ENCODE results near the gene SUSD4. TPM values are rescaled to one million over a fixed set of nuclear protein-coding genes. Genes with fewer than 3 reads are reported as not detected.
"Not testable (repeated sequence)": the region's sequence is repeated elsewhere in the genome, so short reads cannot be mapped to it uniquely, and the experiment has no call there.

SUSD4 gene
- total RNA-seq, 1 donor: 7.7 TPM

- Histone ChIP-seq H3K4me3 (ENCODE audit: low read length) (no peak overlapping the region), H3K27me3 (ENCODE audit: insufficient read depth, low read length) (no peaks in the 10 kb centered on the region), H3K9me3 (ENCODE audit: low read depth, low read length) (no peaks in the 10 kb centered on the region), H3K4me1 (ENCODE audit: insufficient read depth, low read length) (no peaks in the 10 kb centered on the region)
These were observed 95.0 kb downstream of the SUSD4 start for GRCh38 chr1:223269006-223269405.

GRCh38 chr1:223266632-223267172, 97.3 kb downstream of the SUSD4 start:
- Histone ChIP-seq H3K27me3 (ENCODE audit: insufficient read depth, low read length) (no peaks in the 10 kb centered on the region), H3K9me3 (ENCODE audit: low read depth, low read length) (no peaks in the 10 kb centered on the region), H3K4me3 (ENCODE audit: low read length) (no peak overlapping the region), H3K4me1 (ENCODE audit: insufficient read depth, low read length) (no peaks in the 10 kb centered on the region)

GRCh38 chr1:223264983-223265908, 98.7 kb downstream of the SUSD4 start:
- Histone ChIP-seq H3K9me3 (ENCODE audit: low read depth, low read length) (no peaks in the 10 kb centered on the region), H3K27me3 (ENCODE audit: insufficient read depth, low read length) (no peaks in the 10 kb centered on the region), H3K4me3 (ENCODE audit: low read length) (no peak overlapping the region), H3K4me1 (ENCODE audit: insufficient read depth, low read length) (no peaks in the 10 kb centered on the region)

- H3K4me3 ChIP-seq (ENCODE audit: low read length): no peak overlapping the region
- H3K9me3 ChIP-seq (ENCODE audit: low read depth, low read length): no peaks in the 10 kb centered on the region
- no peaks in the 10 kb centered on the region for H3K27me3 ChIP-seq (ENCODE audit: insufficient read depth, low read length)
- no peaks in the 10 kb centered on the region for H3K4me1 ChIP-seq (ENCODE audit: insufficient read depth, low read length)
These were observed 99.4 kb downstream of the SUSD4 start for GRCh38 chr1:223264529-223264928.

- no peak overlapping the region for H3K4me3 ChIP-seq (ENCODE audit: low read length)
- no peaks in the 10 kb centered on the region for H3K9me3 ChIP-seq (ENCODE audit: low read depth, low read length)
- no peaks in the 10 kb centered on the region for H3K27me3 ChIP-seq (ENCODE audit: insufficient read depth, low read length)
- no peaks in the 10 kb centered on the region for H3K4me1 ChIP-seq (ENCODE audit: insufficient read depth, low read length)
These were observed 102.1 kb downstream of the SUSD4 start for GRCh38 chr1:223261914-223262313.

- Histone ChIP-seq H3K27me3 (ENCODE audit: insufficient read depth, low read length) (no peaks in the 10 kb centered on the region), H3K4me1 (ENCODE audit: insufficient read depth, low read length) (no peaks in the 10 kb centered on the region), H3K4me3 (ENCODE audit: low read length) (no peak overlapping the region), H3K9me3 (ENCODE audit: low read depth, low read length) (no peaks in the 10 kb centered on the region)
These were observed 103.3 kb downstream of the SUSD4 start for GRCh38 chr1:223260712-223261111.

GRCh38 chr1:223259462-223259861, 104.5 kb downstream of the SUSD4 start:
- Histone ChIP-seq H3K4me1 (ENCODE audit: insufficient read depth, low read length) (no peaks in the 10 kb centered on the region), H3K9me3 (ENCODE audit: low read depth, low read length) (no peaks in the 10 kb centered on the region), H3K27me3 (ENCODE audit: insufficient read depth, low read length) (no peaks in the 10 kb centered on the region), H3K4me3 (ENCODE audit: low read length) (no peak overlapping the region)

- Histone ChIP-seq H3K27me3 (ENCODE audit: insufficient read depth, low read length) (no peaks in the 10 kb centered on the region), H3K9me3 (ENCODE audit: low read depth, low read length) (no peaks in the 10 kb centered on the region), H3K4me3 (ENCODE audit: low read length) (no peak overlapping the region), H3K4me1 (ENCODE audit: insufficient read depth, low read length) (no peaks in the 10 kb centered on the region)
These were observed 105.2 kb downstream of the SUSD4 start for GRCh38 chr1:223258751-223259198.

GRCh38 chr1:223257856-223258550, 106.0 kb downstream of the SUSD4 start:
- Histone ChIP-seq H3K27me3 (ENCODE audit: insufficient read depth, low read length) (no peaks in the 10 kb centered on the region), H3K4me1 (ENCODE audit: insufficient read depth, low read length) (no peaks in the 10 kb centered on the region), H3K9me3 (ENCODE audit: low read depth, low read length) (no peaks in the 10 kb centered on the region), H3K4me3 (ENCODE audit: low read length) (no peak overlapping the region)

GRCh38 chr1:223256034-223256433, 107.9 kb downstream of the SUSD4 start:
- Histone ChIP-seq H3K4me1 (ENCODE audit: insufficient read depth, low read length) (no peaks in the 10 kb centered on the region), H3K4me3 (ENCODE audit: low read length) (no peak overlapping the region), H3K27me3 (ENCODE audit: insufficient read depth, low read length) (no peaks in the 10 kb centered on the region), H3K9me3 (ENCODE audit: low read depth, low read length) (no peaks in the 10 kb centered on the region)

- Histone ChIP-seq H3K9me3 (ENCODE audit: low read depth, low read length) (no peaks in the 10 kb centered on the region), H3K4me1 (ENCODE audit: insufficient read depth, low read length) (peaks cover 16% of the 10 kb centered on the region), H3K4me3 (ENCODE audit: low read length) (no peak overlapping the region), H3K27me3 (ENCODE audit: insufficient read depth, low read length) (no peaks in the 10 kb centered on the region)
These were observed 110.1 kb downstream of the SUSD4 start for GRCh38 chr1:223253916-223254315.

- not testable (repeated sequence) for H3K4me3 ChIP-seq (ENCODE audit: low read length); H3K27me3 ChIP-seq (ENCODE audit: insufficient read depth, low read length); H3K9me3 ChIP-seq (ENCODE audit: low read depth, low read length)
- H3K4me1 ChIP-seq (ENCODE audit: insufficient read depth, low read length): peaks cover 26% of the 10 kb centered on the region
These were observed 112.6 kb downstream of the SUSD4 start for GRCh38 chr1:223251387-223251786.

- Histone ChIP-seq H3K4me1 (ENCODE audit: insufficient read depth, low read length) (peaks cover 26% of the 10 kb centered on the region), H3K4me3 (ENCODE audit: low read length) (no peak overlapping the region), H3K9me3 (ENCODE audit: low read depth, low read length) (no peaks in the 10 kb centered on the region), H3K27me3 (ENCODE audit: insufficient read depth, low read length) (no peaks in the 10 kb centered on the region)
These were observed 113.4 kb downstream of the SUSD4 start for GRCh38 chr1:223250632-223251015.

GRCh38 chr1:223249854-223250631, 113.9 kb downstream of the SUSD4 start:
- Histone ChIP-seq H3K4me1 (ENCODE audit: insufficient read depth, low read length) (peaks cover 26% of the 10 kb centered on the region), H3K9me3 (ENCODE audit: low read depth, low read length) (no peaks in the 10 kb centered on the region), H3K4me3 (ENCODE audit: low read length) (no peak overlapping the region), H3K27me3 (ENCODE audit: insufficient read depth, low read length) (no peaks in the 10 kb centered on the region)

- Histone ChIP-seq H3K9me3 (ENCODE audit: low read depth, low read length) (no peaks in the 10 kb centered on the region), H3K27me3 (ENCODE audit: insufficient read depth, low read length) (no peaks in the 10 kb centered on the region), H3K4me3 (ENCODE audit: low read length) (no peak overlapping the region), H3K4me1 (ENCODE audit: insufficient read depth, low read length) (peaks cover 31% of the 10 kb centered on the region)
These were observed 115.2 kb downstream of the SUSD4 start for GRCh38 chr1:223248770-223249140.
